ENCODE measurements around the gene ALAD. TPM values are rescaled to one million over a fixed set of nuclear protein-coding genes. Genes with fewer than 3 reads are reported as not detected.

Gene ALAD
- total and polyA plus RNA-seq, 8 donors, result 36.8 to 50.7 (median 44.7) TPM

DNA sequence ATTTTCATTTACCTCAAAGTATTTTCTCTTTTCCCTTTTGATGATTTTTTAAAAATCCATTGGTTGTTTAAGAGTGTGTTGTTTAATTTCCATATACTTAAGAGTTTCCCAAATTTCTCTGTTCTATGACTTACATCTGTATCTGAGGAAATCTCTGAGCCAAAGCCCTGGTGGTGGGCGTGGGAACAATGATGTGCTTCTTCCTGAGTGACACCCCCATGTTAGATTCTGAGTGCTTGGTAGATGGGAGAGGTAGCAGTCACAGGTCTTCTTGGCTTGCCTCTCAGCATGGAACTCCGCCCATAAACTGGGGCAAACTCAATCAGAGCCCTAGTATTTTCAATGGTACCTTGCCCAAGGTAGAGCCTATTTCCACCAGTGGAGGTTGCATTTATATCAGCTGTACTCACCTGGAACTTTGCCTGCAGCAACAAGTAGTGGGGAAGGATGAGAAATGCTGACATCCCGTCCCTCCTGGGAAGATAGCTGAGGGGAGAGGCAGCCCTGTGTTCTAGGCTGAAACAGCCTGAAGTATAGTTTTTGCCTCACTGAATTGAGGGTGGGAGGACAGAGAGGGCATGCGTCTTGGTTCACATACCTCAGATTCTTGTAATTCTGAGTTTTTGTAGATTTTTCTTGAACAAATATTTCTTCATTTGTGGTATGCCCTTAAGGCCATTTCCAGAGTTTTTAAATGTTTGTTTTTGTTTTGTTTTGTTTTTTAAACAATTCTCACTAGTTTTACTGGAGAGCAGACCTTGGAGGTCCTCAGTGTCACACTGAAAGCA is 35.8 kb upstream of the ALAD start:
- intact Hi-C loops (cut with DNase I), result no loop called here
- Histone ChIP-seq H3K36me3 (no peaks in the 10 kb centered on the region), H3K4me1 (no peaks in the 10 kb centered on the region), H3K27ac (no peak overlapping the region), H3K4me3 (no peak overlapping the region), H3K9me3 (no peaks in the 10 kb centered on the region), H3K27me3 (no peaks in the 10 kb centered on the region)
- DNase-seq, result no peak
- ATAC-seq, result no peak
- TF ChIP-seq, protein P1, sequence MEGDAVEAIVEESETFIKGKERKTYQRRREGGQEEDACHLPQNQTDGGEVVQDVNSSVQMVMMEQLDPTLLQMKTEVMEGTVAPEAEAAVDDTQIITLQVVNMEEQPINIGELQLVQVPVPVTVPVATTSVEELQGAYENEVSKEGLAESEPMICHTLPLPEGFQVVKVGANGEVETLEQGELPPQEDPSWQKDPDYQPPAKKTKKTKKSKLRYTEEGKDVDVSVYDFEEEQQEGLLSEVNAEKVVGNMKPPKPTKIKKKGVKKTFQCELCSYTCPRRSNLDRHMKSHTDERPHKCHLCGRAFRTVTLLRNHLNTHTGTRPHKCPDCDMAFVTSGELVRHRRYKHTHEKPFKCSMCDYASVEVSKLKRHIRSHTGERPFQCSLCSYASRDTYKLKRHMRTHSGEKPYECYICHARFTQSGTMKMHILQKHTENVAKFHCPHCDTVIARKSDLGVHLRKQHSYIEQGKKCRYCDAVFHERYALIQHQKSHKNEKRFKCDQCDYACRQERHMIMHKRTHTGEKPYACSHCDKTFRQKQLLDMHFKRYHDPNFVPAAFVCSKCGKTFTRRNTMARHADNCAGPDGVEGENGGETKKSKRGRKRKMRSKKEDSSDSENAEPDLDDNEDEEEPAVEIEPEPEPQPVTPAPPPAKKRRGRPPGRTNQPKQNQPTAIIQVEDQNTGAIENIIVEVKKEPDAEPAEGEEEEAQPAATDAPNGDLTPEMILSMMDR (IDR thresholded peaks at IDR 0.05), result no peak

DNA sequence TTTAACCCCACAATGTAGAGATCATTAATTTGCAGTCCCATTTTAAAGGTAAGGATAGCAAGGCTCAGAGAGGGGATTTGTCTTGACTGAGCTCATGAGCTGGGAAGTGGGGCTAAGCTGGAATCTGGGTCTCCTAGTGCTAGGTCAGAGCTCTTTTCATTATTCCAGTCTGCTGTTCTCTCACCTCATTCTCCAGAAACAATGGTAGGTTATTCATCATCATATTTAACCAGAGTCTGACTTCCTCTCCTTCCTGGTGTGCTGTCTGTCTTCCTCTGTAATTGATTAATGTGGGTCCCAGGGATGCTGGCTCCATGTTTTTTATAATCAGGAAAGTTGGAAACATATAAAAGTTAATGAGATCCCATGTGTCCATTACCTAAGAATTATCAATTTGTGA is 30.1 kb upstream of the ALAD start:
- no peak for ATAC-seq

DNA sequence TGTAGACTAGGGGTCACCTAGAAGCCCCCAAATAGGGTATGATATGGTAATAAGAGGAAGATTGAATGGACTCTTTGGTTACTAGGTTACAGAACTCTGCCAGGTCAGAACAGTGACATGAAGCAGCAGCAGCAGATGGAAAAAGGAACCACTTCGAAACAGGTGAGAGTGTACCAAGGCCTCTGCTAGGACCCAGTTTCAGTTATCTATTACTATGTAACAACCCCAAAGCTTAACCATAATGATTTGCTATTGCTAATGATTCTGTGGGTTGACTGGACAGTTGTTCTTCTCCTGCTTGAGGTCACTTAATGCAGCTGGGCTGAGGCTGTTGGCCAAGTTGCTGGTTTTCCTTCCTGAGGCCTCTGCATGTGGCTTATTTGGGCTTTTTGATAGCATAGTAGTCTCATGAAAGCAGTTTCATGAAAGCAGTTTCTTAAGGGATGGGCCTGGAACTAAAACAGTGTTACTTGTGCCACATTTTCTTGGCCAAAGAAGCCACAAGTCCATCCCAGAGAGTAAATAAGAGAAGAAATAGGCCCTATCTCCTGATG is 27.1 kb upstream of the ALAD start:
- Histone ChIP-seq H3K9me3 (no peaks in the 10 kb centered on the region), H3K4me3 (no peak overlapping the region), H3K4me1 (no peaks in the 10 kb centered on the region), H3K36me3 (no peaks in the 10 kb centered on the region), H3K27ac (no peak overlapping the region), H3K27me3 (no peaks in the 10 kb centered on the region)
- DNase-seq (no peak), ATAC-seq (no peak)
- intact Hi-C loops (cut with DNase I), result loop anchor here in 1 of 2 donors (10.0 kb wide), 1 partner anchor 237 kb away; no protein-coding TSS in a partner anchor
- TF ChIP-seq, protein P1 (IDR thresholded peaks at IDR 0.05), result no peak

More for the DNA sequence above, 30.1 kb upstream of the ALAD start:
- no peak overlapping the region for H3K4me3 ChIP-seq
- no peaks in the 10 kb centered on the region for H3K9me3 ChIP-seq
- no peaks in the 10 kb centered on the region for H3K4me1 ChIP-seq
- intact Hi-C loops (cut with DNase I), result no loop called here
- TF ChIP-seq, protein P1 (IDR thresholded peaks at IDR 0.05), result no peak
- no peak for DNase-seq
- no peak overlapping the region for H3K27ac ChIP-seq
- H3K36me3 ChIP-seq, result no peaks in the 10 kb centered on the region
- H3K27me3 ChIP-seq, result no peaks in the 10 kb centered on the region

DNA sequence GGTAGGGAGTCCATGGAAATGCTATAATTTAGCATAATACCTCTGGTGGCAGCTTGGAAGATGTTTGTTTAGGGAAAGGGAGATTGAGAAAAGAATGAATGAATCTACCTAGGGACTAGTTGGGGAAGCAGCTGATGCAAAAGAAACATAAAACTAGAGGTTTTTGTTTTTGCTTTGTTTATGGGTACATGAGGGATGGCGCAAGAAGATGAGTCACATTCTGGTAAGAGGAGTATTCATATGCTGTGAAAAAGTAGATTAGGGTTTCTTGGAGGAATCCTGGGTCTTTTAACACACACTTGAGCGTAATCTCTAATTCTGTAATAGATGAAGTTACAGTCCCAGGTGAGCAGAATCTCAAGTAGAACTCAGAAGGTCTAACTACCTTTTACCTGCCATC is 26.5 kb upstream of the ALAD start:
- H3K4me1 ChIP-seq, result no peaks in the 10 kb centered on the region
- H3K4me3 ChIP-seq, result no peak overlapping the region
- H3K27me3 ChIP-seq, result no peaks in the 10 kb centered on the region
- ATAC-seq (no peak), DNase-seq (no peak)
- TF ChIP-seq, protein P1 (IDR thresholded peaks at IDR 0.05), result no peak
- intact Hi-C loops (cut with DNase I), result loop anchor here in 1 of 2 donors (10.0 kb wide), 1 partner anchor 237 kb away; no protein-coding TSS in a partner anchor
- H3K36me3 ChIP-seq, result no peaks in the 10 kb centered on the region
- no peak overlapping the region for H3K27ac ChIP-seq
- no peaks in the 10 kb centered on the region for H3K9me3 ChIP-seq

DNA sequence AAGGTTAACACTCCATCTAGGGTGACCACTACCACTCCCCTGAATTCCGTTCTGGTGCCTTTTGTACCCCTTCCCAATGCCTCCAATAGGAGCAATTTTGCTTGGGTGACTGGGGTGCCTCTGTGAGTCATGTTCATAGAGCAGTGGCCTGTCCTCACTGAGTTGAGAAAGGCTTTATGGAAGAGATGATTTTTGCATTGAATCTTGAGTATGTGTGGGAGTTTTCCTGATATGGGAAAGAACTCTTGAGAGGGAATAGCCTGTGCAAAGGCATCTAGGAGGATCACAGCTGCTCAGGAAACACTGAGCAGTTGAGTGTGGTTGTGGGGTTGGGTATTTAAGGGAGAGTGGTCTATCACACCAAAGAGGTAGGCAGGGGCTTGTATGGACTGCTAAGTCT is 25.6 kb upstream of the ALAD start:
- ATAC-seq (no peak), DNase-seq (no peak)
- no peaks in the 10 kb centered on the region for H3K27me3 ChIP-seq
- no peak overlapping the region for H3K27ac ChIP-seq
- TF ChIP-seq, protein P1 (IDR thresholded peaks at IDR 0.05), result no peak
- intact Hi-C loops (cut with DNase I), result loop anchor here in 1 of 2 donors (10.0 kb wide), 1 partner anchor 238 kb away; no protein-coding TSS in a partner anchor
- no peak overlapping the region for H3K4me3 ChIP-seq
- H3K36me3 ChIP-seq, result no peaks in the 10 kb centered on the region
- H3K4me1 ChIP-seq, result no peaks in the 10 kb centered on the region
- no peaks in the 10 kb centered on the region for H3K9me3 ChIP-seq
